IPS DF 6.9 (cell line): ENCODE data around the gene PRH2.
A peak's percentile ranks its signal among the peaks of the same experiment; 100 is the strongest.

Experiments
- DNase-seq: peaks from one replicate; pipeline ENCODE4 v3.0.0-alpha.2; 2013; ENCODE audit warnings: low read depth, low spot score
- H3K27ac ChIP-seq: one replicate; pipeline ENCODE4 v1.5.1; 2013; ENCODE audit warnings: low read length, control low read depth
- H3K27me3 ChIP-seq: 2 replicates; pipeline ENCODE4 v1.6.1; 2013; ENCODE audit warnings: mild to moderate bottlenecking, low read length; ENCODE audit not compliant: control insufficient read depth, insufficient read depth
- H3K36me3 ChIP-seq: 2 replicates; pipeline ENCODE4 v1.6.1; 2013; ENCODE audit warnings: low read length; ENCODE audit not compliant: control insufficient read depth, insufficient read depth
- H3K4me1 ChIP-seq: 2 replicates; pipeline ENCODE4 v1.6.1; 2013; ENCODE audit warnings: low read length; ENCODE audit not compliant: control insufficient read depth, insufficient read depth
- H3K4me3 ChIP-seq: 2 replicates; pipeline ENCODE4 v1.5.1; 2013; ENCODE audit warnings: mild to moderate bottlenecking, low read length
- H3K9me3 ChIP-seq: 2 replicates; pipeline ENCODE4 v1.6.1; 2013; ENCODE audit warnings: low read length, inconsistent platforms; ENCODE audit not compliant: control insufficient read depth, insufficient read depth
- WGBS: extraction: QIAGEN DNeasy Blood & Tissue Kit; methylation state at CpG from one replicate; pipeline ENCODE4 v1.1.7; 2013; ENCODE audit warnings: mixed read lengths, missing lambda C conversion rate; ENCODE audit not compliant: insufficient read length, insufficient coverage; 5-methylcytosine and 5-hydroxymethylcytosine counted together

PRH2 gene

DNA sequence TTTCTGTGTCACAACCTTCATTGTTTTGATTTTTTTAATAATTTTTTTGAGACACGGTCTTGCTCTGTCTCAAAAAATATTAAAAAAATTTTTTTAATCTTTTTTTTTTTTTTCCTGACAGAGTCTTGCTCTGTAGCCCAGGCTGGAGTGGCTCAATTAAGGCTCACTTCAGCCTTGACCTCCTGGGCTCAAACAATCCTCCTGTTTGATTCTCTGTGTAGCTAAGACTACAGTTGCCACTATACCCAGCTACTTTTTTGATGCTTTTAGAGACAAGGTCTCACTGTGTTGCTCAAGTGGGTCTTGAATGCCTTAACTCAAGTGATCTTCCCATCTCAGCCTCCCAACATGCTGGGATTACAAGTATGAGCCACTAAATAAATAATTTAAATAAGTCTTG lies 9.2 kb upstream of the PRH2 start:
- Histone ChIP-seq H3K9me3 (no peaks in the 10 kb centered on the region), H3K4me3 (no peak overlapping the region), H3K27ac (no peak overlapping the region), H3K36me3 (no peaks in the 10 kb centered on the region), H3K27me3 (no peaks in the 10 kb centered on the region), H3K4me1 (no peaks in the 10 kb centered on the region)
- no CpG with 5 or more reads among the region's 1 CpG for WGBS
- DNase-seq = no peak

DNA sequence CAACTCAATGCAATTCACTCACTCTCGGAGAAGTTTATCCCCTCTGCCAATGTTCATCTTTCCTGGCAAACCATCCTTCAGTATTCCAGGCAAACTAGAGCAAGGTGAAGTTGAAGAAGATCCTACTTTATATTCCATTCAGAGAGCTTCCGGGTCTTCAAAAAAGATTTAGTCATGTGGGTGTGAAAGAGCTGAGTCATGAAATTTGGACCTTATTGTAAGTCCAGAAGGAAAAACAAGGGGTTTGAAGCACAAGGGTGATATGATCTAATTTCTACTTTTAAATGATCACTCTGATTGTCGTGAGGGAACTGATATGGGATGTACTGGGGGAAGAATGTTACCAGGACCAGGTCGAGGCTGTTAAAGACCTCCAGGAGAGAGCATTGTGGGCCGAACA lies 2.8 kb upstream of the PRH2 start:
- Histone ChIP-seq H3K4me1 (no peaks in the 10 kb centered on the region), H3K27ac (no peak overlapping the region), H3K36me3 (no peaks in the 10 kb centered on the region), H3K4me3 (no peak overlapping the region), H3K27me3 (no peaks in the 10 kb centered on the region), H3K9me3 (no peaks in the 10 kb centered on the region)
- DNase-seq = no peak
- WGBS = no CpG with 5 or more reads among the region's 5 CpGs

DNA sequence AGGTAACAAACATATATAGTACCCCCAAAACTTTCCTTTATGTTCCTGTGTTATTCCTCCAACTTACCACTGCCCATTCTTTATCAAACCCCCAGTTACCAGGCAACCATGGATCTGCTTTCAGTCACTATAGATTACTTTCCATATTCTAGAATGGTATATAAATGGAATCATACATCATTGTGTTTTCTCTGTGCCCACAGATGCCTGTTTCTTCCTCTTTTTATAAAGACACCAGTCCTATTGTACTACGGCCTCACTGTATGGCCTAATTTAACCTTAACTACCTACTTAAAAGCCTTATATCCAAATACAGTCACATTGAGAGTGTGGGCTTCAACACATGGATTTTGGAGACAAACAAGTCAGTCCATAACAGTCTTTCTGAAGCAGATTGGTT lies 7.5 kb downstream of the PRH2 start:
- Histone ChIP-seq H3K27me3 (no peaks in the 10 kb centered on the region), H3K9me3 (no peaks in the 10 kb centered on the region), H3K4me1 (no peaks in the 10 kb centered on the region), H3K36me3 (no peaks in the 10 kb centered on the region), H3K27ac (no peak overlapping the region), H3K4me3 (no peak overlapping the region)
- WGBS = no CpG with 5 or more reads among the region's 1 CpG
- no peak for DNase-seq

DNA sequence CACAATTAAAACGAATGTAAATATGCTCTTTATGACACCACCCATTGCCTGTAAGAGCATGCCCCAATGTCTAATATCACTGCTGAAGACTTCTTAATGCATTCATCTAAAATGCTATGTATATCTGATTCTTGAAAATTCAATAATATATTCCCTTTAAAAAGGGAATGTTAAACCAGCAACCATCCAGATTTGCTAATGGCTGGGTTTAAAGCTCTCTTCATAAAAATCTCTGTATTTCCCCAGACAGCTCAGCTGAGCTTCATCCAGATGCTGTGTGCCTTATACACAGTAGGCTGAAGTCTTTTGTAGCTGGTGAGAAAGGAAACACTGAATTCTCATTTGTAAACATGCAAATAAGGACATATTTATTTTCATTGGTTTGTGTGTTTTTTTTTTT lies 10.1 kb downstream of the PRH2 start, which contains the start of gene TAS2R14:
TAS2R14 (minus strand) TSS at position 101 of the 400 bp plus-strand sequence; CDS start at position 45, 56 bp downstream.
- Histone ChIP-seq H3K27me3 (no peaks in the 10 kb centered on the region), H3K36me3 (no peaks in the 10 kb centered on the region), H3K27ac (no peak within 1 kb of the TSS), H3K4me1 (peaks cover 2% of the 10 kb centered on the region; the same call in 1 of the 2 replicates), H3K4me3 (no peak within 1 kb of the TSS), H3K9me3 (no peaks in the 10 kb centered on the region)
- no peak for DNase-seq
- WGBS = 100% methylated on average over 1 of the region's 1 CpG

DNA sequence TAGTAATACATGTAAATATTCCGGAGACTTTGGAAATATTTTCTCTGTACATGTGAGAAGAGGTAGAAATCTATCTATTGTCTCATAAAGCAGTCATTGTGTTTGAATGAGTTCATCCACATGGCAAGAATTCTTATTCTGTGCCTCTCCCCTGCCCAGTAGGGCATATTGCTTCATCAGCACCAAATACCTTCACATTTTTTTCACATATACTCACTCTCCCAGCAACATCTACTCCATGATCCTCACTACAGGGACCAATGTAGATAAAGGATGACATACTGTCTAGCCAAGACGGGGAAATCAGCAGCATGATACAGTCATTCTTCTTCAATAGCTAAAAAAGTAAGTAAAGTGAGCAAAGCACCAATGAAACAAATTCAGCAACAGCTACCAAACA lies 11.4 kb downstream of the PRH2 start:
- Histone ChIP-seq H3K4me3 (no peak overlapping the region), H3K9me3 (no peaks in the 10 kb centered on the region), H3K27me3 (no peaks in the 10 kb centered on the region), H3K36me3 (no peaks in the 10 kb centered on the region), H3K4me1 (peaks cover 2% of the 10 kb centered on the region; the same call in 1 of the 2 replicates), H3K27ac (no peak overlapping the region)
- no CpG with 5 or more reads among the region's 2 CpGs for WGBS
- no peak for DNase-seq

DNA sequence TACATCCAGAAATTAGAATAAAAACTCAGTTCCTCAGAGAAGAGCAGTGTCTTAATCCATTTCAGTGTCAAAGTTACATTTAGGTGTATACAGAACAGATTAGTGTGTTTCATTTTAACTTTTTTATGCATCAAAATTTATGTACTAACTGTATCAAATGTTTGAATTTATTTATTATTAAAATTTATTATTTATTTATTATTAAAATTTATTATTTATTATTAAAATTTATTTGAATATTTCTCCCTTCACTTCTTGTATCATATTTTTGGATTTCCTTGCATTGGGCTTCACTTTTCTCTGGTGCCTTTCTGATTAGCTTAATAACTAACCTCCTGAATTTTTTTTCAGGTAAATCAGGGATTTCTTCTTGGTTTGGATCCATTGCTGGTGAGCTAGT lies 12.3 kb downstream of the PRH2 start:
- DNase-seq = no peak
- Histone ChIP-seq H3K9me3 (no peaks in the 10 kb centered on the region), H3K4me1 (peaks cover 2% of the 10 kb centered on the region; the same call in 1 of the 2 replicates), H3K27ac (no peak overlapping the region), H3K27me3 (no peaks in the 10 kb centered on the region), H3K36me3 (no peaks in the 10 kb centered on the region), H3K4me3 (no peak overlapping the region)

DNA sequence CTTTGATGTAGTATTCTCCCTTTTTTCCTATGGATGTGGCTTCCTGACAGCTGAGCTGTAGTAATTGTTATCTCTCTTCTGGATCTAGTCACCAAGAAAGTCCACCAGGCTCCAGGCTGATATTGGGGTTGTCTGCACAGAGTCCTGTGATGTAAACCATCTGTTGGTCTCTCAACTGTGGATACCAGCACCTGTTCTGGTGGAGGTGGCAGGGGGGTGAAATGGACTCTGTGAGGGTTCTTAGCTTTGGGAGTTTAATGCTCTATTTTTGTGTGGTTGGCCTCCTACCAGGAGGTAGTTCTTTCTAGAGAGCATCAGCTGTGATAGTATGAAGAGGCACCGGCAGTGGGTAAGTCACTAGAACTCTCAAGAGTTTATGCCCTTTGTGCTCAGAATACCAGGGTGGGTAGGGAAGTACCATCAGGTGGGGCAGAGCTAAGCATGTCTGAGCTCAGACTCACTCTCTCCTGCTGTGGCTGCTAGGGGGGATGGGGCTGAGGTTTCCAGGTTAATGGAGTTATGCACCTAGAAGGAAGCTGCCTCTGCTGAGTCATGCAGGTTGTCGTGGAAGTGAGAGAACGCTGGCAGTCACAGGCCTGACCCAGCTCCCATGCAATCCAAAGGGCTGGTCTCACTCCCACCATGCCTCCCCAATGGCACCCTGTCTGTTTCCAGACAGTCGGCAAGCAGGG lies 13.0 kb downstream of the PRH2 start:
- Histone ChIP-seq H3K36me3 (no peaks in the 10 kb centered on the region), H3K4me3 (no peak overlapping the region), H3K9me3 (no peaks in the 10 kb centered on the region), H3K27ac (no peak overlapping the region), H3K27me3 (no peaks in the 10 kb centered on the region), H3K4me1 (peaks cover 2% of the 10 kb centered on the region; the same call in 1 of the 2 replicates)
- WGBS = no CpG with 5 or more reads among the region's 4 CpGs
- peak; percentile 18 for DNase-seq

DNA sequence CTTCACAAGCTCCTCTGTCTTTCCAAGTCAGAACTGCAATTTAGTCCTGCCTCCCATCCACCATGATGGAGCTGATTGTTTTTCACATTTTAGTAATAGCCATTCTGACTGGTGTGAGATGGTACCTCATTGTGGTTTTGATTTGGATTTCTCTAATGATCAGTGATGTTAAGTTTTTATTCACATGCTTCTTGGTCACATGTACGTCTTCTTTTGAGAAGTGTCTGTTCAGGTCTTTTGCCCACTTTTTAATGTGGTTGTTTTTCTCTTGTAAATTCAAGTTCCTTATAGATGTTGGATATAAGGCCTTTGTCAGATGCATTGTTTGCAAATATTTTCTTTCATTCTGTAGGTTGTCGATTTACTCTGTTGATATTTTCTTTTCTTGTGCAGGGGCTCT lies 14.1 kb downstream of the PRH2 start:
- no peak for DNase-seq
- H3K36me3 ChIP-seq = no peaks in the 10 kb centered on the region
- H3K9me3 ChIP-seq = no peaks in the 10 kb centered on the region
- no CpG with 5 or more reads among the region's 2 CpGs for WGBS
- H3K27ac ChIP-seq = no peak overlapping the region
- no peaks in the 10 kb centered on the region for H3K27me3 ChIP-seq
- H3K4me1 ChIP-seq = peaks cover 2% of the 10 kb centered on the region; the same call in 1 of the 2 replicates
- no peak overlapping the region for H3K4me3 ChIP-seq

DNA sequence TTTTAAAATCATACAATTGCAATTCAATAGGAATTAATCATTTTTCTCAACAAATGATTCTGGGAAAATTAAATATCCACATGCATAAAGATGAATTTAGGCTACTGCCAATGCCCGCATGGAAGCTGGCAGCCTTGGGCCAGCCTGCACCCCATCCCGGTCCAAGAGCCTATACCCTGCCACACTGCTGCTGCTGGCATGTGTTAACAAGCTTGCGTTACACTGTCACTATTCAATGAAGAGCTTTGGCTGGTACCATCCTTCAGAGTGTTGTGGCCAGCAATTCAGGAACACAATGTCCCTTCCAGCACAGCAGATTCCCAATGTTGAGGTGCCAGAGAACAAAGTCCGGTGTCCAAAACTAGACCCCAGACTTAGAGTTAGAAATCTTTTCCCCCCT lies 23.6 kb downstream of the PRH2 start:
- no peaks in the 10 kb centered on the region for H3K9me3 ChIP-seq
- no peaks in the 10 kb centered on the region for H3K4me1 ChIP-seq
- H3K27ac ChIP-seq = no peak overlapping the region
- H3K4me3 ChIP-seq = no peak overlapping the region
- no peaks in the 10 kb centered on the region for H3K36me3 ChIP-seq
- no peaks in the 10 kb centered on the region for H3K27me3 ChIP-seq
- DNase-seq = no peak
- no CpG with 5 or more reads among the region's 4 CpGs for WGBS

DNA sequence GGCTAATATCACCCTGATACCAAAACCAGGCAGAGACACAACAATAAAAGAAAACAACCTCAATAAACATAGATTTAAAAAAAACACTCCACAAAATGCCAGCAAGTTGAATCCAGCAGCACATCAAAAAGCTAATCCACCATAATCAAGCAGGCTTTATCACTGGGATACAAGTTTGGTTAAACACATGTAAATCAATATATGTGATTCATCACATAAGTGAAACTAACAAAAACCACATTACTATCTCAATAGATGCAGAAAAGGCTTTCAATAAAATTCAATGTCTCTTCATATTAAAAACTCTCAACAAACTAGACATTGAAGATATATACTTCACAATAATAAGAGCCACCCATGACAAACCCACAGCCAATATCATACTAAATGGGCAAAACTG lies 27.0 kb downstream of the PRH2 start:
- H3K27ac ChIP-seq = no peak overlapping the region
- no peaks in the 10 kb centered on the region for H3K4me1 ChIP-seq
- H3K27me3 ChIP-seq = no peaks in the 10 kb centered on the region
- no peak overlapping the region for H3K4me3 ChIP-seq
- H3K9me3 ChIP-seq = no peaks in the 10 kb centered on the region
- no peaks in the 10 kb centered on the region for H3K36me3 ChIP-seq
- no peak for DNase-seq

DNA sequence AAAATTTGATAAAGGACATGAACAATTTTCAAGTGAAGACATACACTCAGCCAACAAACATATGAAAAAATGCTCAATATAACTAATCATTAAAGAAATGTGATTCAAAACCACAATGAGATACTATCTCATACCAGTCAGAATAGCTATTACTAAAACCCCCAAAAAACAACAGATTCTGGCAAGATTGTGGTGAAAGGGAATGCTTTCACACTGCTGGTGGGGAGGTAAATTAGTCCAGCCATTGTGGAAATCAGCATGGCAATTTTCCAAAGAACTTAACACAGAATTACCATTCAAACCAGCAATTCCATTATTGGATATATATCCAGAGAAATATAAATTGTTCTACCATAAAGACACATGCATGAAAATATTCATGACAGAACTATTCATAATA lies 28.7 kb downstream of the PRH2 start:
- Histone ChIP-seq H3K27me3 (no peaks in the 10 kb centered on the region), H3K36me3 (no peaks in the 10 kb centered on the region), H3K4me3 (no peak overlapping the region), H3K27ac (no peak overlapping the region), H3K4me1 (no peaks in the 10 kb centered on the region), H3K9me3 (no peaks in the 10 kb centered on the region)
- no peak for DNase-seq
